ENCODE results near the gene MLN. TPM values are rescaled to one million over a fixed set of nuclear protein-coding genes. Genes with fewer than 3 reads are reported as not detected.

The MLN gene
- total RNA-seq, 1 donor from 2014 or later = not detected

GRCh38 chr6:33823806-33824205, 20.0 kb upstream of the MLN start:
- H3K27me3 Mint-ChIP-seq = peaks cover 33% of the 10 kb centered on the region
- H3K27ac Mint-ChIP-seq = no peak overlapping the region
- H3K36me3 Mint-ChIP-seq (ENCODE audit: insufficient read depth) = no peaks in the 10 kb centered on the region
- H3K9me3 Mint-ChIP-seq (ENCODE audit: low read depth) = no peaks in the 10 kb centered on the region
- TF ChIP-seq CTCF (IDR thresholded peaks at IDR 0.05; ENCODE audit: unreplicated experiment) = no peak
- no peak for DNase-seq (ENCODE audit: low spot score, unreplicated experiment)
- peaks cover 10% of the 10 kb centered on the region for H3K4me1 Mint-ChIP-seq (ENCODE audit: low read depth)
- no peak overlapping the region for H3K4me3 Mint-ChIP-seq (ENCODE audit: low read depth)

- DNase-seq (ENCODE audit: low spot score, unreplicated experiment) = no peak
- H3K4me3 Mint-ChIP-seq (ENCODE audit: low read depth) = no peak overlapping the region
- no peaks in the 10 kb centered on the region for H3K9me3 Mint-ChIP-seq (ENCODE audit: low read depth)
- H3K27ac Mint-ChIP-seq = no peak overlapping the region
- H3K27me3 Mint-ChIP-seq = peaks cover 23% of the 10 kb centered on the region
- no peaks in the 10 kb centered on the region for H3K36me3 Mint-ChIP-seq (ENCODE audit: insufficient read depth)
- peaks cover 2% of the 10 kb centered on the region for H3K4me1 Mint-ChIP-seq (ENCODE audit: low read depth)
- TF ChIP-seq CTCF (IDR thresholded peaks at IDR 0.05; ENCODE audit: unreplicated experiment) = peak; percentile 47
Measured at GRCh38 chr6:33822575-33823395, 19.0 kb upstream of the MLN start.

GRCh38 chr6:33820784-33821520, 17.1 kb upstream of the MLN start:
- Mint-ChIP-seq H3K27me3 (peaks cover 27% of the 10 kb centered on the region), H3K4me3 (ENCODE audit: low read depth) (no peak overlapping the region), H3K9me3 (ENCODE audit: low read depth) (no peaks in the 10 kb centered on the region), H3K36me3 (ENCODE audit: insufficient read depth) (no peaks in the 10 kb centered on the region), H3K4me1 (ENCODE audit: low read depth) (no peaks in the 10 kb centered on the region), H3K27ac (no peak overlapping the region)
- DNase-seq (ENCODE audit: low spot score, unreplicated experiment) = no peak
- TF ChIP-seq CTCF (IDR thresholded peaks at IDR 0.05; ENCODE audit: unreplicated experiment) = no peak

- H3K4me3 Mint-ChIP-seq (ENCODE audit: low read depth) = no peak overlapping the region
- peaks cover 34% of the 10 kb centered on the region for H3K27me3 Mint-ChIP-seq
- no peaks in the 10 kb centered on the region for H3K36me3 Mint-ChIP-seq (ENCODE audit: insufficient read depth)
- H3K4me1 Mint-ChIP-seq (ENCODE audit: low read depth) = no peaks in the 10 kb centered on the region
- TF ChIP-seq CTCF (IDR thresholded peaks at IDR 0.05; ENCODE audit: unreplicated experiment) = no peak
- H3K9me3 Mint-ChIP-seq (ENCODE audit: low read depth) = no peaks in the 10 kb centered on the region
- no peak overlapping the region for H3K27ac Mint-ChIP-seq
- DNase-seq (ENCODE audit: low spot score, unreplicated experiment) = no peak
Measured at GRCh38 chr6:33820243-33820642, 16.4 kb upstream of the MLN start.

- TF ChIP-seq CTCF (IDR thresholded peaks at IDR 0.05; ENCODE audit: unreplicated experiment) = no peak
- Mint-ChIP-seq H3K9me3 (ENCODE audit: low read depth) (no peaks in the 10 kb centered on the region), H3K27ac (no peak overlapping the region)
Measured at GRCh38 chr6:33819021-33819420, 15.2 kb upstream of the MLN start.

More at GRCh38 chr6:33819021-33819420, 15.2 kb upstream of the MLN start:
- no peak overlapping the region for H3K4me3 Mint-ChIP-seq (ENCODE audit: low read depth)
- no peaks in the 10 kb centered on the region for H3K36me3 Mint-ChIP-seq (ENCODE audit: insufficient read depth)
- DNase-seq (ENCODE audit: low spot score, unreplicated experiment) = no peak
- H3K4me1 Mint-ChIP-seq (ENCODE audit: low read depth) = no peaks in the 10 kb centered on the region
- H3K27me3 Mint-ChIP-seq = peaks cover 34% of the 10 kb centered on the region

Measured in progenitor cell of endocrine pancreas (in vitro differentiated cells).